Motor neuron (in vitro differentiated cells): Measurements from ENCODE around the gene FHIT. TPM values are rescaled to one million over a fixed set of nuclear protein-coding genes. Genes with fewer than 3 reads are reported as not detected.

Experiments used
- ATAC-seq, 8 experiments: fragments of 200-7000 bp; cut with Tn5 transposase; replicated peaks in 6 of 8; 2 replicates each; pipeline ENCODE4 v1.8.0; 2021; ENCODE audit warnings: mild to moderate bottlenecking in 8 of 8, moderate library complexity in 8 of 8
- H3K27ac ChIP-seq, 2 donors: fragments of 250-450 bp; sonication (Bioruptor Pico); 2 replicates each; pipeline ENCODE4 v1.9.0; 2021; ENCODE audit warnings: antibody characterized with exemption in 2 of 2, mild to moderate bottlenecking in 2 of 2, moderate library complexity in 1 of 2
- H3K4me1 ChIP-seq, 2 donors: fragments of 250-450 bp; sonication (Bioruptor Pico); replicated peaks in 1 of 2; 2 replicates each; pipeline ENCODE4 v1.6.1; 2021; ENCODE audit warnings: antibody characterized with exemption in 2 of 2, mild to moderate bottlenecking in 2 of 2, moderate library complexity in 1 of 2
- H3K4me3 ChIP-seq, 5 donors: fragments of 250-450 bp; sonication (Bioruptor Pico); 2 replicates each; pipeline ENCODE4 v1.9.0; 2021; ENCODE audit warnings: antibody characterized with exemption in 5 of 5, mild to moderate bottlenecking in 5 of 5, moderate library complexity in 4 of 5
- WGBS, 10 experiments: fragments of 450-650 bp; shearing (Covaris generic); methylation state at CpG; one replicate each; pipeline ENCODE4 v1.0.0; 2022; 5-methylcytosine and 5-hydroxymethylcytosine counted together
- in situ Hi-C, 9 experiments: fragments of 400-800 bp; cut with MboI; loops; one replicate each; pipeline ENCODE4 v1.15.0; 2021; ENCODE audit warnings: low sequenced_read_pairs in 9 of 9, low pct_unique_long_range_greater_than_20kb in 2 of 9; ENCODE audit not compliant: unreplicated experiment in 9 of 9
- total RNA-seq, 8 experiments: library from RNA; unstranded; fragments of 300-600 nt; gene quantifications; 2 replicates each; pipeline versions ENCODE4 v1.2.3 to v1.2.4, GENCODE V29; 2022

FHIT gene
- total RNA-seq, 8 experiments from 2014 or later: 1.6 to 25.1 (median 12.1) TPM

- in situ Hi-C loops: no loop called here
- ATAC-seq: peak in 4 of 8 experiments; percentile 38 to 85 (median 60)
- H3K27ac ChIP-seq: no peak overlapping the region
- H3K4me1 ChIP-seq: peaks cover 3 to 37% of the 10 kb centered on the region in 2 donors
- 57 to 100% (median 86%) methylated on average over 1 to 6 of the region's 6 CpGs; no CpG with 5 or more reads in 1 of the 10 experiments for WGBS, 10 experiments
- no peak overlapping the region for H3K4me3 ChIP-seq
Measured at GRCh38 chr3:59786374-59786773, 1464.9 kb downstream of the FHIT start.

GRCh38 chr3:59784164-59784563 is 1467.1 kb downstream of the FHIT start:
- H3K27ac ChIP-seq: no peak overlapping the region
- no peak overlapping the region for H3K4me3 ChIP-seq
- H3K4me1 ChIP-seq: peaks cover 5 to 30% of the 10 kb centered on the region in 2 donors
- 90 to 100% (median 100%) methylated on average over 1 of the region's 1 CpG; no CpG with 5 or more reads in 6 of the 10 experiments for WGBS, 10 experiments
- no peak for ATAC-seq
- in situ Hi-C loops: no loop called here

GRCh38 chr3:59783468-59783988 is 1467.7 kb downstream of the FHIT start:
- ATAC-seq: no peak
- in situ Hi-C loops: no loop called here
- Histone ChIP-seq H3K27ac (no peak overlapping the region), H3K4me1 (peaks cover 7 to 31% of the 10 kb centered on the region in 2 donors), H3K4me3 (no peak overlapping the region)
- 56 to 100% (median 87%) methylated on average over 1 to 2 of the region's 3 CpGs; no CpG with 5 or more reads in 5 of the 10 experiments for WGBS, 10 experiments

GRCh38 chr3:59782664-59783063 is 1468.6 kb downstream of the FHIT start:
- Histone ChIP-seq H3K27ac (no peak overlapping the region), H3K4me1 (peaks cover 7 to 24% of the 10 kb centered on the region in 2 donors), H3K4me3 (no peak overlapping the region)
- in situ Hi-C loops: no loop called here
- ATAC-seq: no peak

- in situ Hi-C loops: no loop called here
Measured at GRCh38 chr3:59780209-59780608, 1471.0 kb downstream of the FHIT start.

GRCh38 chr3:59779260-59779659 is 1472.0 kb downstream of the FHIT start:
- Histone ChIP-seq H3K4me1 (peaks cover 25 to 33% of the 10 kb centered on the region in 2 donors), H3K4me3 (no peak overlapping the region), H3K27ac (no peak overlapping the region)
- ATAC-seq: peak in 4 of 8 experiments; percentile 29 to 63 (median 46)
- in situ Hi-C loops: no loop called here
- WGBS, 10 experiments: 40 to 100% (median 83%) methylated on average over 1 to 3 of the region's 3 CpGs; no CpG with 5 or more reads in 4 of the 10 experiments

More at GRCh38 chr3:59780209-59780608, 1471.0 kb downstream of the FHIT start:
- ATAC-seq: no peak
- peaks cover 18 to 27% of the 10 kb centered on the region in 2 donors for H3K4me1 ChIP-seq
- WGBS, 10 experiments: 80 to 100% (median 100%) methylated on average over 1 to 2 of the region's 2 CpGs; no CpG with 5 or more reads in 1 of the 10 experiments
- no peak overlapping the region for H3K4me3 ChIP-seq
- H3K27ac ChIP-seq: no peak overlapping the region

- no peak overlapping the region for H3K4me3 ChIP-seq
- no peak overlapping the region for H3K27ac ChIP-seq
- in situ Hi-C loops: no loop called here
- WGBS, 10 experiments: 63 to 100% (median 87%) methylated on average over 1 to 3 of the region's 3 CpGs; no CpG with 5 or more reads in 2 of the 10 experiments
- ATAC-seq: no peak
- H3K4me1 ChIP-seq: peaks cover 25 to 33% of the 10 kb centered on the region in 2 donors
Measured at GRCh38 chr3:59777667-59778077, 1473.6 kb downstream of the FHIT start.

- WGBS, 10 experiments: 50 to 100% (median 88%) methylated on average over 2 to 7 of the region's 7 CpGs
- in situ Hi-C loops: no loop called here
Measured at GRCh38 chr3:59777066-59777465, 1474.2 kb downstream of the FHIT start.

GRCh38 chr3:59775761-59776325 is 1475.4 kb downstream of the FHIT start:
- ATAC-seq: peak in 3 of 8 experiments; percentile 43 to 68 (median 61)
- in situ Hi-C loops: no loop called here
- H3K4me3 ChIP-seq: no peak overlapping the region
- 0 to 98% (median 50%) methylated on average over 1 to 7 of the region's 7 CpGs; no CpG with 5 or more reads in 3 of the 10 experiments for WGBS, 10 experiments
- H3K27ac ChIP-seq: no peak overlapping the region
- H3K4me1 ChIP-seq: peaks cover 25 to 33% of the 10 kb centered on the region in 2 donors

More at GRCh38 chr3:59777066-59777465, 1474.2 kb downstream of the FHIT start:
- Histone ChIP-seq H3K4me3 (no peak overlapping the region), H3K4me1 (peaks cover 25 to 33% of the 10 kb centered on the region in 2 donors), H3K27ac (no peak overlapping the region)
- no peak for ATAC-seq

GRCh38 chr3:59775106-59775505 is 1476.1 kb downstream of the FHIT start:
- in situ Hi-C loops: no loop called here
- peak in 1 of 8 experiments; percentile 21 for ATAC-seq
- Histone ChIP-seq H3K4me3 (no peak overlapping the region), H3K4me1 (peaks cover 25 to 33% of the 10 kb centered on the region in 2 donors), H3K27ac (no peak overlapping the region)
- 28 to 100% (median 50%) methylated on average over 1 to 5 of the region's 6 CpGs; no CpG with 5 or more reads in 1 of the 10 experiments for WGBS, 10 experiments

GRCh38 chr3:59774634-59775033 is 1476.6 kb downstream of the FHIT start:
- no peak overlapping the region for H3K27ac ChIP-seq
- in situ Hi-C loops: no loop called here
- 13 to 100% (median 63%) methylated on average over 1 to 5 of the region's 6 CpGs for WGBS, 10 experiments
- peaks cover 25 to 32% of the 10 kb centered on the region in 2 donors for H3K4me1 ChIP-seq
- H3K4me3 ChIP-seq: no peak overlapping the region
- no peak for ATAC-seq

GRCh38 chr3:59774000-59774399 is 1477.3 kb downstream of the FHIT start:
- Histone ChIP-seq H3K4me1 (peaks cover 19 to 25% of the 10 kb centered on the region in 2 donors), H3K27ac (no peak overlapping the region), H3K4me3 (no peak overlapping the region)
- no peak for ATAC-seq
- WGBS, 10 experiments: 40 to 100% (median 94%) methylated on average over 2 to 5 of the region's 6 CpGs
- in situ Hi-C loops: no loop called here

- 69 to 100% (median 76%) methylated on average over 1 to 7 of the region's 12 CpGs; no CpG with 5 or more reads in 1 of the 10 experiments for WGBS, 10 experiments
- Histone ChIP-seq H3K4me3 (no peak overlapping the region), H3K27ac (no peak overlapping the region), H3K4me1 (peaks cover 18 to 22% of the 10 kb centered on the region in 2 donors)
- peak in 1 of 8 experiments; percentile 14 for ATAC-seq
- in situ Hi-C loops: no loop called here
Measured at GRCh38 chr3:59772416-59773408, 1478.5 kb downstream of the FHIT start.
